ENCODE data around the gene LOC101059915.

The LOC101059915 gene

DNA sequence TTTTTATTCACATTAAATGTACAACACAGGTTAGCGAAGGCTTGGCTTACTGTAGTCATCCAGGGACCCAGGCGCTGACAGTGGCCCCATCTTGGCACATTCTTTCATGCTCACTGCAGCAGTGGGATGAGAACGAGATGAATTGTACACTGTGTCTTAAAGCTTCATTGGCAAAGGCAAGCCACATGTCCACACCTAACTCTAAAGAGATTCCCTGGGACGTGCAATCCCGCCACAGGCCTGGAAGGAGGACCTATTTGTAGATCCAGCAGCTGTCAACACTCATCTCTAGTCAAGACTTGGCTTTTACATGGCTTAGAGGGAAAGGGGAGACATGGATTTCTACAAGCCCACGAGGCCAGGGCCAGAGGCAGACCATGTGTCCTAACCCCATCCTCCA, 33.0 kb upstream of the LOC101059915 start:
- no peaks in the 10 kb centered on the region for H3K27me3 Mint-ChIP-seq (ENCODE audit: low read depth)
- no peak overlapping the region for H3K27ac Mint-ChIP-seq
- peaks cover 15% of the 10 kb centered on the region for H3K9me3 Mint-ChIP-seq
- no peak overlapping the region for H3K4me3 Mint-ChIP-seq
- H3K36me3 Mint-ChIP-seq = no peaks in the 10 kb centered on the region
- DNase-seq (ENCODE audit: low spot score in 2 of 2, unreplicated experiment in 2 of 2) = no peak
- H3K4me1 Mint-ChIP-seq = no peaks in the 10 kb centered on the region
- TF ChIP-seq, protein P1, sequence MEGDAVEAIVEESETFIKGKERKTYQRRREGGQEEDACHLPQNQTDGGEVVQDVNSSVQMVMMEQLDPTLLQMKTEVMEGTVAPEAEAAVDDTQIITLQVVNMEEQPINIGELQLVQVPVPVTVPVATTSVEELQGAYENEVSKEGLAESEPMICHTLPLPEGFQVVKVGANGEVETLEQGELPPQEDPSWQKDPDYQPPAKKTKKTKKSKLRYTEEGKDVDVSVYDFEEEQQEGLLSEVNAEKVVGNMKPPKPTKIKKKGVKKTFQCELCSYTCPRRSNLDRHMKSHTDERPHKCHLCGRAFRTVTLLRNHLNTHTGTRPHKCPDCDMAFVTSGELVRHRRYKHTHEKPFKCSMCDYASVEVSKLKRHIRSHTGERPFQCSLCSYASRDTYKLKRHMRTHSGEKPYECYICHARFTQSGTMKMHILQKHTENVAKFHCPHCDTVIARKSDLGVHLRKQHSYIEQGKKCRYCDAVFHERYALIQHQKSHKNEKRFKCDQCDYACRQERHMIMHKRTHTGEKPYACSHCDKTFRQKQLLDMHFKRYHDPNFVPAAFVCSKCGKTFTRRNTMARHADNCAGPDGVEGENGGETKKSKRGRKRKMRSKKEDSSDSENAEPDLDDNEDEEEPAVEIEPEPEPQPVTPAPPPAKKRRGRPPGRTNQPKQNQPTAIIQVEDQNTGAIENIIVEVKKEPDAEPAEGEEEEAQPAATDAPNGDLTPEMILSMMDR (IDR thresholded peaks at IDR 0.05; ENCODE audit: unreplicated experiment) = no peak

DNA sequence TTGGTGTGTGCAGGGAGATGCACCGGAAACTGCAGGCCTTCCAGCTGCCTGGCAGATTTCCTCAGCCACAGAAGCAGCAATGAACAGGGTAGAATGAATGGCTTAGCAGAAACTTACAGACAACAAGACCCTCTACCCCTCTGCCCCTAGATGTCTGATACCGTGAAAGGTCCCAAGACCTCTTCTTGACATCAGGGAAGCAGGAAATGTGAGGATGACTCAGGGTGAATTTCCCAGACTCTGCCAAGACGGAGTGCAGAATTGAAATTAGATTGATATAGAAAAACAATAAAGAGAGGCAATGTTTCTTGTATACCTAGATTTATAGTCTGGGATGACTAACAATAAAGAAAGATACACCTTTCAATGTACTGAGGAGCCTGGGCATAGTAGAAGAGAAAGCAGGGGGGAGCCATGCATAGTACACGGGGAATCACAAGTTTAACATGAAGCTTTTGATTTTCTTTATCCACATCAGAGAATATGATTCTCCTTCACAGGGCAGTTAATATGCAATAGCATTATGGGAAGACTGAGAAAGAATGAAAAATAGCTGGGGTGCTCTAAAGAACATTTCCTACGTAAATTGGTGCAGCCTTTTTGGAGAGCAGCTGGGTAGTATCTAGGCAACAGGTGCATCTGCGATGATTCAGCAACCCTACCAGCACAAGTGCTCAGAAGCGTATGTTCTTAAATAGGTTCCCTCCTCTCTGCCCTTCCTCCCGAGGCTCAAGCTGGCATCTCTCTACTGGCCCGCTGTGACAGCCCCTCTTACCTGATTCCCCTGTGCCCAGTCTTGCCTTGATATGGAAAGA, 30.7 kb upstream of the LOC101059915 start:
- peaks cover 19% of the 10 kb centered on the region for H3K9me3 Mint-ChIP-seq
- no peak for DNase-seq (ENCODE audit: low spot score in 2 of 2, unreplicated experiment in 2 of 2)
- no peak overlapping the region for H3K4me3 Mint-ChIP-seq
- H3K4me1 Mint-ChIP-seq = no peaks in the 10 kb centered on the region
- TF ChIP-seq, protein P1 (IDR thresholded peaks at IDR 0.05; ENCODE audit: unreplicated experiment) = no peak
- no peaks in the 10 kb centered on the region for H3K36me3 Mint-ChIP-seq
- H3K27ac Mint-ChIP-seq = no peak overlapping the region
- no peaks in the 10 kb centered on the region for H3K27me3 Mint-ChIP-seq (ENCODE audit: low read depth)

DNA sequence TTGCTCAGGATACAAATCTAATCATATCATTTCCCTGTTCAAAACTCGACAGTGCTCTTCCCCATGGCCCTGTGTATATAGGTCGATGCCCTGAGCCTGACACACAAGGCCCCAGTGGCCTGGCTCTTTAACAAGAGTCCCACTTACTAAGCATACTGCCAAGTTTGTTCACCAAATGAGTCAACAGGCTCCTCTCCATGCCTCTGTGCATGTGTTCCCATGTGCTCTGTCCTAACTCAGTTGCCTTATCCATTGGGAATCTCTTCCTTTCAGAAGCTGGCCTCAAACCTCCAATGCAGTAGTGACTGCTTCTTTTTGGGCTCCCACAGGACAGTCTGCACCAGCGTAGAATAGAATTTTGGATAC, 30.1 kb upstream of the LOC101059915 start:
- no peak overlapping the region for H3K27ac Mint-ChIP-seq
- no peak for DNase-seq (ENCODE audit: low spot score in 2 of 2, unreplicated experiment in 2 of 2)
- no peaks in the 10 kb centered on the region for H3K36me3 Mint-ChIP-seq
- no peak overlapping the region for H3K4me3 Mint-ChIP-seq
- H3K4me1 Mint-ChIP-seq = no peaks in the 10 kb centered on the region
- no peaks in the 10 kb centered on the region for H3K27me3 Mint-ChIP-seq (ENCODE audit: low read depth)
- H3K9me3 Mint-ChIP-seq = peaks cover 15% of the 10 kb centered on the region
- TF ChIP-seq, protein P1 (IDR thresholded peaks at IDR 0.05; ENCODE audit: unreplicated experiment) = no peak

DNA sequence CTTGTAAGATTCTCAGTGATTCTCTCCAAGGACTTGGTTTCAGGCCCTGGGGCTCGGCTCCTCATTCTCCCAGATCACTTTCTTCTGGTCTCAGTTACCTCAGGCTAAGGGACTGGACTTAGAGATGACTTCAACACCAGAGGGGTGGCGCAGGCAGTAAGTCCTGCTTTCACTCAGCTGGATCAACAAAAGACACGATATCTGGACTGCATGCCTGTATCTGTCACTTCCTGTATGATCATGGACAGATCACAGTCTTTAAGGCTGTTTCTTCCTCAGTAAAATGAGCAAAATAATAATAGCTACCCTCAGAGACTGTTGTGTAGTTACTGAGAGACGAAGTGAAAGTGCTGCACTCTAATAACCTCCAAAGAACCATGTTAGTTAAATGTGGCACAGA, 29.5 kb upstream of the LOC101059915 start:
- Mint-ChIP-seq H3K4me1 (no peaks in the 10 kb centered on the region), H3K4me3 (no peak overlapping the region), H3K27me3 (ENCODE audit: low read depth) (no peaks in the 10 kb centered on the region), H3K36me3 (no peaks in the 10 kb centered on the region), H3K27ac (no peak overlapping the region), H3K9me3 (peaks cover 13% of the 10 kb centered on the region)
- DNase-seq (ENCODE audit: low spot score in 2 of 2, unreplicated experiment in 2 of 2) = no peak
- TF ChIP-seq, protein P1 (IDR thresholded peaks at IDR 0.05; ENCODE audit: unreplicated experiment) = no peak

DNA sequence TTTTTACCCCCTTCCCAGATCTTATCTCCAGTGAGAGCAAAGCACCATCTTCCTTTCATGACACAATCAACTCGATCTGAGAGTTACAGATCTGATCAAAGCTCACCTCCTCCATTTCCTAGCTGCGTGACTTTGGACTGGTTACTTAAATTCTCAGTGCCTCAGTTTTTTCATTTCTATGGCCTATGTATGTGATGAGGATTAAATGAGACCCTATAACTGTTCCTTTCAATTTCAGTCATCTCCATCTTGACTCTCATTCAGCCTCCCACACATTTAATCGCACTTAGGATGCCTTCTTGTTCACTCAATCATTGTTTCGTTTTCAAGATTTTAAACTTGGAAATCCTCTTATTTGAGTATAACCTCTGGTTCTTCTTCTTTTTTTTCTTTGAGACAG, 28.9 kb upstream of the LOC101059915 start:
- H3K27ac Mint-ChIP-seq = no peak overlapping the region
- H3K9me3 Mint-ChIP-seq = peaks cover 15% of the 10 kb centered on the region
- no peaks in the 10 kb centered on the region for H3K36me3 Mint-ChIP-seq

More for the DNA sequence above, 28.9 kb upstream of the LOC101059915 start:
- TF ChIP-seq, protein P1 (IDR thresholded peaks at IDR 0.05; ENCODE audit: unreplicated experiment) = no peak
- DNase-seq (ENCODE audit: low spot score in 2 of 2, unreplicated experiment in 2 of 2) = no peak
- Mint-ChIP-seq H3K4me1 (no peaks in the 10 kb centered on the region), H3K4me3 (no peak overlapping the region), H3K27me3 (ENCODE audit: low read depth) (no peaks in the 10 kb centered on the region)
